Tibial nerve (tissue), 4 donors: ENCODE measurements around the gene CIB4. TPM values are rescaled to one million over a fixed set of nuclear protein-coding genes. Genes with fewer than 3 reads are reported as not detected.

Experiments used
- DNase-seq, 2 donors: peaks; one replicate each; pipeline ENCODE4 v3.0.0-alpha.2; 2019; ENCODE audit warnings: low spot score in 2 of 2
- H3K27ac ChIP-seq, 4 donors: fragments of 200-600 bp; sonication (generic) in 3 of 4; one replicate each; pipeline ENCODE4 v1.5.1; 2017 to 2019; ENCODE audit warnings: mild to moderate bottlenecking in 1 of 4
- H3K27me3 ChIP-seq, 2 donors: fragments of 200-600 bp; sonication (generic) in 1 of 2; one replicate each; pipeline versions ENCODE4 v1.5.1 to v1.6.0; 2017 to 2019
- H3K36me3 ChIP-seq, 3 donors: fragments of 200-600 bp; sonication (generic); one replicate each; pipeline ENCODE4 v1.5.1; 2018 to 2019
- H3K4me1 ChIP-seq, 4 donors: fragments of 200-600 bp; sonication (generic) in 3 of 4; one replicate each; pipeline ENCODE4 v1.5.1; 2017 to 2019
- H3K4me3 ChIP-seq, 4 donors: fragments of 200-600 bp; sonication (generic) in 3 of 4; one replicate each; pipeline ENCODE4 v1.5.1; 2017 to 2019; ENCODE audit warnings: mild to moderate bottlenecking in 1 of 4, moderate library complexity in 1 of 4
- H3K9me3 ChIP-seq, 4 donors: fragments of 200-600 bp; sonication (generic) in 3 of 4; one replicate each; pipeline ENCODE4 v1.5.1; 2017 to 2019
- CTCF ChIP-seq, 5 experiments: fragments of 200-600 bp in 3 of 5; fragments of 450-650 bp in 2 of 5; sonication (generic) in 3 of 5; IDR thresholded peaks; one replicate each; pipeline ENCODE4 v1.5.1; 2016 to 2019; ENCODE audit warnings: antibody characterized with exemption in 5 of 5, mild to moderate bottlenecking in 3 of 5, moderate library complexity in 2 of 5
- EP300 ChIP-seq, 2 donors: sonication (generic); formaldehyde crosslinking; IDR thresholded peaks; one replicate each; pipeline ENCODE4 v1.6.1; 2017; ENCODE audit warnings: antibody characterized with exemption in 2 of 2, mild to moderate bottlenecking in 1 of 2
- POLR2A ChIP-seq, 2 donors: fragments of 450-650 bp; IDR thresholded peaks; one replicate each; pipeline ENCODE4 v1.6.1; 2017; ENCODE audit warnings: antibody characterized with exemption in 2 of 2, mild to moderate bottlenecking in 2 of 2, moderate library complexity in 2 of 2
- WGBS, 2 donors: methylation state at CpG; one replicate each; pipeline ENCODE4 v1.1.5; 2018; 5-methylcytosine and 5-hydroxymethylcytosine counted together
- total RNA-seq, 4 donors: library from RNA; depleted of rRNA; stranded (reverse); fragments of >200 nt; gene quantifications; one replicate each; pipeline ENCODE4 v1.1.0, GENCODE V29; 2016

Gene CIB4
- total RNA-seq, 4 donors from 2014 or later: not detected

GRCh38 chr2:26626606-26627005 is 14.6 kb downstream of the CIB4 start:
- Histone ChIP-seq H3K36me3 (no peaks in the 10 kb centered on the region), H3K27ac (no peak overlapping the region), H3K4me3 (no peak overlapping the region), H3K9me3 (peaks cover 0 to 1% (median 0%) of the 10 kb centered on the region in 4 donors), H3K4me1 (no peaks in the 10 kb centered on the region), H3K27me3 (no peaks in the 10 kb centered on the region)
- TF ChIP-seq CTCF (IDR thresholded peaks at IDR 0.05) (no peak), POLR2A (IDR thresholded peaks at IDR 0.05) (no peak), EP300 (IDR thresholded peaks at IDR 0.05) (no peak)
- WGBS, 2 donors: 89 to 92% methylated on average over 3 of the region's 3 CpGs
- DNase-seq: no peak

- WGBS, 2 donors: 63 to 66% methylated on average over 19 of the region's 19 CpGs
- no peaks in the 10 kb centered on the region for H3K36me3 ChIP-seq
- H3K27me3 ChIP-seq: peaks cover 0 to 6% of the 10 kb centered on the region in 2 donors
- no peaks in the 10 kb centered on the region for H3K4me1 ChIP-seq
- TF ChIP-seq POLR2A (IDR thresholded peaks at IDR 0.05) (no peak), EP300 (IDR thresholded peaks at IDR 0.05) (no peak), CTCF (IDR thresholded peaks at IDR 0.05) (no peak)
- DNase-seq: no peak
- H3K27ac ChIP-seq: no peak overlapping the region
- H3K4me3 ChIP-seq: no peak overlapping the region
- peaks cover 0 to 6% (median 0%) of the 10 kb centered on the region in 4 donors for H3K9me3 ChIP-seq
Measured at GRCh38 chr2:26623541-26624495, 17.3 kb downstream of the CIB4 start.

- no peaks in the 10 kb centered on the region for H3K4me1 ChIP-seq
- peaks cover 0 to 19% of the 10 kb centered on the region in 2 donors for H3K27me3 ChIP-seq
- no peak overlapping the region for H3K4me3 ChIP-seq
- TF ChIP-seq CTCF (IDR thresholded peaks at IDR 0.05) (no peak), POLR2A (IDR thresholded peaks at IDR 0.05) (no peak), EP300 (IDR thresholded peaks at IDR 0.05) (no peak)
- H3K9me3 ChIP-seq: peaks cover 0 to 6% (median 0%) of the 10 kb centered on the region in 4 donors
- H3K36me3 ChIP-seq: no peaks in the 10 kb centered on the region
- WGBS, 2 donors: 83 to 94% methylated on average over 5 of the region's 5 CpGs
- H3K27ac ChIP-seq: no peak overlapping the region
- DNase-seq: no peak
Measured at GRCh38 chr2:26621469-26622199, 19.5 kb downstream of the CIB4 start.

GRCh38 chr2:26620031-26620605 is 21.0 kb downstream of the CIB4 start:
- H3K4me1 ChIP-seq: peaks cover 0 to 8% (median 0%) of the 10 kb centered on the region in 4 donors
- TF ChIP-seq EP300 (IDR thresholded peaks at IDR 0.05): no peak
- TF ChIP-seq POLR2A (IDR thresholded peaks at IDR 0.05): no peak
- no peak for TF ChIP-seq CTCF (IDR thresholded peaks at IDR 0.05)
- peaks cover 0 to 6% (median 0%) of the 10 kb centered on the region in 4 donors for H3K9me3 ChIP-seq
- H3K27ac ChIP-seq: no peak overlapping the region
- no peak overlapping the region for H3K4me3 ChIP-seq
- H3K36me3 ChIP-seq: no peaks in the 10 kb centered on the region
- WGBS, 2 donors: 51 to 59% methylated on average over 14 of the region's 14 CpGs
- H3K27me3 ChIP-seq: peaks cover 0 to 20% of the 10 kb centered on the region in 2 donors
- DNase-seq: no peak
